ENCODE results near the gene METTL16. TPM values are rescaled to one million over a fixed set of nuclear protein-coding genes. Genes with fewer than 3 reads are reported as not detected.

Gene METTL16
- total and polyA plus RNA-seq, 4 experiments from 2014 or later, result 7.5 to 51.8 (median 39.5) TPM

GRCh38 chr17:2377659-2378058 lies 134.0 kb downstream of the METTL16 start:
- H3K4me3 ChIP-seq (ENCODE audit: low read length in 2 of 2), result no peak overlapping the region
- no peak overlapping the region for H3K27ac ChIP-seq (ENCODE audit: low read depth, low read length)
- Mint-ChIP-seq H3K27me3 (no peaks in the 10 kb centered on the region), H3K27ac (peak overlapping the region in 1 of 7 donors; percentile 56), H3K9me3 (peaks cover 0 to 2% (median 0%) of the 10 kb centered on the region in 8 donors), H3K4me3 (no peak overlapping the region), H3K36me3 (peaks cover 6 to 39% of the 10 kb centered on the region in 2 donors), H3K4me1 (peaks cover 0 to 4% (median 3%) of the 10 kb centered on the region in 4 donors)
- no peak for DNase-seq
- no peaks in the 10 kb centered on the region for H3K27me3 ChIP-seq (ENCODE audit: insufficient read depth, low read length)
- ChIA-PET POLR2A (ENCODE audit: partially characterized antibody) (interaction anchor here (0.8 kb wide), 1 partner anchor 16 kb away, joined by 4 read pairs; no protein-coding TSS in a partner anchor), CTCF (ENCODE audit: partially characterized antibody) (interaction anchor here (10.0 kb wide), 1 partner anchor 38 kb away, joined by 558 read pairs; no protein-coding TSS in a partner anchor)
- peaks cover 4% of the 10 kb centered on the region for H3K36me3 ChIP-seq (ENCODE audit: insufficient read depth, low read length)
- H3K4me1 ChIP-seq (ENCODE audit: insufficient read depth, low read length), result peaks cover 3% of the 10 kb centered on the region
- intact Hi-C loops (cut with micrococcal nuclease), result no loop called here
- no peaks in the 10 kb centered on the region for H3K9me3 ChIP-seq (ENCODE audit: control insufficient read depth in 1 of 2, low read length in 2 of 2)

- CTCF ChIA-PET (ENCODE audit: partially characterized antibody), result no interaction called here
- H3K4me1 Mint-ChIP-seq, result peaks cover 0 to 2% (median 0%) of the 10 kb centered on the region in 4 donors
- Histone ChIP-seq H3K9me3 (ENCODE audit: control insufficient read depth in 1 of 2, low read length in 2 of 2) (no peaks in the 10 kb centered on the region), H3K4me3 (ENCODE audit: low read length in 2 of 2) (no peak overlapping the region), H3K4me1 (ENCODE audit: insufficient read depth, low read length) (no peaks in the 10 kb centered on the region), H3K36me3 (ENCODE audit: insufficient read depth, low read length) (peaks cover 9% of the 10 kb centered on the region), H3K27me3 (ENCODE audit: insufficient read depth, low read length) (no peaks in the 10 kb centered on the region), H3K27ac (ENCODE audit: low read depth, low read length) (no peak overlapping the region)
- H3K9me3 Mint-ChIP-seq, result peaks cover 0 to 2% (median 0%) of the 10 kb centered on the region in 8 donors
- H3K4me3 Mint-ChIP-seq, result no peak overlapping the region
- peaks cover 12 to 44% of the 10 kb centered on the region in 2 donors for H3K36me3 Mint-ChIP-seq
- H3K27me3 Mint-ChIP-seq, result no peaks in the 10 kb centered on the region
- H3K27ac Mint-ChIP-seq, result peak overlapping the region in 2 of 7 donors; percentile 10 to 65
- intact Hi-C loops (cut with micrococcal nuclease), result no loop called here
- DNase-seq, result no peak
- POLR2A ChIA-PET (ENCODE audit: partially characterized antibody), result no interaction called here
Observed at GRCh38 chr17:2376107-2376506, 135.6 kb downstream of the METTL16 start.

- peaks cover 0 to 2% (median 0%) of the 10 kb centered on the region in 8 donors for H3K9me3 Mint-ChIP-seq
- no peak overlapping the region for H3K27ac Mint-ChIP-seq
- POLR2A ChIA-PET (ENCODE audit: partially characterized antibody), result no interaction called here
- Histone ChIP-seq H3K27ac (ENCODE audit: low read depth, low read length) (no peak overlapping the region), H3K9me3 (ENCODE audit: control insufficient read depth in 1 of 2, low read length in 2 of 2) (no peaks in the 10 kb centered on the region), H3K4me1 (ENCODE audit: insufficient read depth, low read length) (no peaks in the 10 kb centered on the region), H3K4me3 (ENCODE audit: low read length in 2 of 2) (no peak overlapping the region), H3K36me3 (ENCODE audit: insufficient read depth, low read length) (peaks cover 9% of the 10 kb centered on the region), H3K27me3 (ENCODE audit: insufficient read depth, low read length) (no peaks in the 10 kb centered on the region)
- H3K4me3 Mint-ChIP-seq, result no peak overlapping the region
- DNase-seq, result no peak
- CTCF ChIA-PET (ENCODE audit: partially characterized antibody), result no interaction called here
- peaks cover 10 to 42% of the 10 kb centered on the region in 2 donors for H3K36me3 Mint-ChIP-seq
- no peaks in the 10 kb centered on the region for H3K27me3 Mint-ChIP-seq
- no peaks in the 10 kb centered on the region for H3K4me1 Mint-ChIP-seq
- intact Hi-C loops (cut with micrococcal nuclease), result no loop called here
Observed at GRCh38 chr17:2375406-2375805, 136.3 kb downstream of the METTL16 start.

- intact Hi-C loops (cut with micrococcal nuclease), result no loop called here
- H3K36me3 ChIP-seq (ENCODE audit: insufficient read depth, low read length), result peaks cover 9% of the 10 kb centered on the region
- no peak overlapping the region for H3K4me3 ChIP-seq (ENCODE audit: low read length in 2 of 2)
- ChIA-PET POLR2A (ENCODE audit: partially characterized antibody) (no interaction called here), CTCF (ENCODE audit: partially characterized antibody) (interaction anchor here (1.7 kb wide), 1 partner anchor 8 kb away, joined by 7 read pairs; no protein-coding TSS in a partner anchor)
- no peaks in the 10 kb centered on the region for H3K27me3 ChIP-seq (ENCODE audit: insufficient read depth, low read length)
- H3K4me3 Mint-ChIP-seq, result no peak overlapping the region
- H3K4me1 ChIP-seq (ENCODE audit: insufficient read depth, low read length), result no peaks in the 10 kb centered on the region
- H3K9me3 Mint-ChIP-seq, result peaks cover 0 to 2% (median 0%) of the 10 kb centered on the region in 8 donors
- H3K27ac ChIP-seq (ENCODE audit: low read depth, low read length), result no peak overlapping the region
- peaks cover 10 to 45% of the 10 kb centered on the region in 2 donors for H3K36me3 Mint-ChIP-seq
- H3K27me3 Mint-ChIP-seq, result no peaks in the 10 kb centered on the region
- H3K9me3 ChIP-seq (ENCODE audit: control insufficient read depth in 1 of 2, low read length in 2 of 2), result no peaks in the 10 kb centered on the region
- DNase-seq, result no peak
- no peaks in the 10 kb centered on the region for H3K4me1 Mint-ChIP-seq
- peak overlapping the region in 3 of 7 donors; percentile 37 to 59 (median 54) for H3K27ac Mint-ChIP-seq
Observed at GRCh38 chr17:2374549-2375285, 137.0 kb downstream of the METTL16 start.

- no peaks in the 10 kb centered on the region for H3K4me1 Mint-ChIP-seq
- ChIA-PET CTCF (ENCODE audit: partially characterized antibody) (interaction anchor here (1.7 kb wide), 1 partner anchor 10 kb away, joined by 7 read pairs; no protein-coding TSS in a partner anchor), POLR2A (ENCODE audit: partially characterized antibody) (no interaction called here)
- no peak overlapping the region for H3K4me3 Mint-ChIP-seq
- H3K9me3 Mint-ChIP-seq, result peaks cover 0 to 2% (median 0%) of the 10 kb centered on the region in 8 donors
- Histone ChIP-seq H3K4me1 (ENCODE audit: insufficient read depth, low read length) (no peaks in the 10 kb centered on the region), H3K4me3 (ENCODE audit: low read length in 2 of 2) (no peak overlapping the region), H3K27me3 (ENCODE audit: insufficient read depth, low read length) (no peaks in the 10 kb centered on the region), H3K9me3 (ENCODE audit: control insufficient read depth in 1 of 2, low read length in 2 of 2) (no peaks in the 10 kb centered on the region), H3K27ac (ENCODE audit: low read depth, low read length) (no peak overlapping the region), H3K36me3 (ENCODE audit: insufficient read depth, low read length) (peaks cover 9% of the 10 kb centered on the region)
- DNase-seq, result no peak
- H3K36me3 Mint-ChIP-seq, result peaks cover 7 to 39% of the 10 kb centered on the region in 2 donors
- intact Hi-C loops (cut with micrococcal nuclease), result no loop called here
- peak overlapping the region in 1 of 7 donors; percentile 22 for H3K27ac Mint-ChIP-seq
- H3K27me3 Mint-ChIP-seq, result no peaks in the 10 kb centered on the region
Observed at GRCh38 chr17:2373179-2373578, 138.5 kb downstream of the METTL16 start.

- Histone ChIP-seq H3K36me3 (ENCODE audit: insufficient read depth, low read length) (peaks cover 9% of the 10 kb centered on the region), H3K4me3 (ENCODE audit: low read length in 2 of 2) (no peak overlapping the region), H3K27me3 (ENCODE audit: insufficient read depth, low read length) (no peaks in the 10 kb centered on the region), H3K4me1 (ENCODE audit: insufficient read depth, low read length) (no peaks in the 10 kb centered on the region), H3K9me3 (ENCODE audit: control insufficient read depth in 1 of 2, low read length in 2 of 2) (no peaks in the 10 kb centered on the region), H3K27ac (ENCODE audit: low read depth, low read length) (no peak overlapping the region)
- no peaks in the 10 kb centered on the region for H3K4me1 Mint-ChIP-seq
- no peak overlapping the region for H3K4me3 Mint-ChIP-seq
- CTCF ChIA-PET (ENCODE audit: partially characterized antibody), result no interaction called here
- H3K27me3 Mint-ChIP-seq, result no peaks in the 10 kb centered on the region
- intact Hi-C loops (cut with micrococcal nuclease), result no loop called here
- H3K27ac Mint-ChIP-seq, result peak overlapping the region in 1 of 7 donors; percentile 49
- peaks cover 10 to 40% of the 10 kb centered on the region in 2 donors for H3K36me3 Mint-ChIP-seq
- DNase-seq, result no peak
- peaks cover 0 to 2% (median 0%) of the 10 kb centered on the region in 8 donors for H3K9me3 Mint-ChIP-seq
- POLR2A ChIA-PET (ENCODE audit: partially characterized antibody), result no interaction called here
Observed at GRCh38 chr17:2372681-2373080, 139.0 kb downstream of the METTL16 start.

GRCh38 chr17:2372180-2372579 lies 139.5 kb downstream of the METTL16 start:
- CTCF ChIA-PET (ENCODE audit: partially characterized antibody), result no interaction called here
- no peak for DNase-seq
- Histone ChIP-seq H3K36me3 (ENCODE audit: insufficient read depth, low read length) (peaks cover 9% of the 10 kb centered on the region), H3K27ac (ENCODE audit: low read depth, low read length) (no peak overlapping the region), H3K27me3 (ENCODE audit: insufficient read depth, low read length) (no peaks in the 10 kb centered on the region), H3K9me3 (ENCODE audit: control insufficient read depth in 1 of 2, low read length in 2 of 2) (no peaks in the 10 kb centered on the region), H3K4me1 (ENCODE audit: insufficient read depth, low read length) (no peaks in the 10 kb centered on the region), H3K4me3 (ENCODE audit: low read length in 2 of 2) (no peak overlapping the region)
- H3K36me3 Mint-ChIP-seq, result peaks cover 10 to 37% of the 10 kb centered on the region in 2 donors
- H3K4me1 Mint-ChIP-seq, result no peaks in the 10 kb centered on the region
- H3K27me3 Mint-ChIP-seq, result no peaks in the 10 kb centered on the region
- no peak overlapping the region for H3K4me3 Mint-ChIP-seq
- H3K27ac Mint-ChIP-seq, result no peak overlapping the region
- H3K9me3 Mint-ChIP-seq, result peaks cover 0 to 2% (median 0%) of the 10 kb centered on the region in 8 donors
- POLR2A ChIA-PET (ENCODE audit: partially characterized antibody), result no interaction called here
- intact Hi-C loops (cut with micrococcal nuclease), result no loop called here

All from CD4-positive, alpha-beta memory T cell (primary cell).